ENCODE measurements around the gene WNT5B.

DNA sequence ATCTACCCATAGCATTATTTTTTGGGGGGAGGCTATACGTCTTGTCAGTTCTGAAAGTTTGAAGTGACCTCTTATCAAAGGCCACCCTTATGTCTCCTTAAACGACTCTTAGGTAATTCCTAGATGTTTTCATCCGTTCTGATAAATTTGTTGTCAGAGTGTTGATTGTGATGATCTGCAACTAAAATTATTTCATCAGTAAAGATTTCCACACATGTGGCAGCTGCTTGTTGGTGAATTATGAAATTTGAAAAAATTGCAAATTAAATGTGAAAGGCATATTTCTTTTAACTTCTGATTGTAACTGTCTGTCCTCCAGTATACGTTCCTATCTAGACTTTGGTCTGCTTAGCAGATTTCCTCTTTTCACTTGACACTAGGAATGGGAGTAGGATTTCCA lies 63.2 kb downstream of the WNT5B start:
- no peak for TF ChIP-seq POLR2A (IDR thresholded peaks at IDR 0.05; ENCODE audit: low read depth, low read length)
- no peak for TF ChIP-seq TAF1 (IDR thresholded peaks at IDR 0.05; ENCODE audit: low read depth, low read length)
- no peak for TF ChIP-seq POLR2AphosphoS5 (IDR thresholded peaks at IDR 0.05; ENCODE audit: low read depth, low read length)
- TF ChIP-seq POU2F2 (IDR thresholded peaks at IDR 0.05; ENCODE audit: low read depth, low read length) = no peak
- no peak for TF ChIP-seq PAX5 (IDR thresholded peaks at IDR 0.05; ENCODE audit: insufficient read depth, low read length, severe bottlenecking)

All from GM12891 (cell line).